Breast epithelium (tissue), 3 donors: ENCODE results near the gene FOXN3.

Experiments
- CTCF ChIP-seq, 3 donors: fragments of 450-650 bp; IDR thresholded peaks; one replicate each; pipeline ENCODE4 v1.5.1; 2016 to 2017; ENCODE audit warnings: antibody characterized with exemption in 3 of 3, mild to moderate bottlenecking in 3 of 3, moderate library complexity in 3 of 3
- POLR2A ChIP-seq: fragments of 450-650 bp; IDR thresholded peaks from one replicate; pipeline ENCODE4 v1.6.1; 2016; ENCODE audit warnings: antibody characterized with exemption, mild to moderate bottlenecking, moderate library complexity
- POLR2AphosphoS5 ChIP-seq, 3 donors: sonication (generic); formaldehyde crosslinking; IDR thresholded peaks; one replicate each; pipeline ENCODE4 v1.6.1; 2017; ENCODE audit warnings: antibody characterized with exemption in 3 of 3

GRCh38 chr14:89458713-89459420 lies 41.8 kb upstream of the FOXN3 start:
- TF ChIP-seq CTCF (IDR thresholded peaks at IDR 0.05) (no peak), POLR2AphosphoS5 (IDR thresholded peaks at IDR 0.05) (no peak), POLR2A (no peak)
